Measurements from ENCODE around the gene WBP1L. TPM values are rescaled to one million over a fixed set of nuclear protein-coding genes. Genes with fewer than 3 reads are reported as not detected.

WBP1L gene
- total and polyA plus RNA-seq, 2 of the 13 experiments (the other 11 are each of a cell fraction or from before 2014, with no cell fraction given), result 8.3 to 12.3 TPM

DNA sequence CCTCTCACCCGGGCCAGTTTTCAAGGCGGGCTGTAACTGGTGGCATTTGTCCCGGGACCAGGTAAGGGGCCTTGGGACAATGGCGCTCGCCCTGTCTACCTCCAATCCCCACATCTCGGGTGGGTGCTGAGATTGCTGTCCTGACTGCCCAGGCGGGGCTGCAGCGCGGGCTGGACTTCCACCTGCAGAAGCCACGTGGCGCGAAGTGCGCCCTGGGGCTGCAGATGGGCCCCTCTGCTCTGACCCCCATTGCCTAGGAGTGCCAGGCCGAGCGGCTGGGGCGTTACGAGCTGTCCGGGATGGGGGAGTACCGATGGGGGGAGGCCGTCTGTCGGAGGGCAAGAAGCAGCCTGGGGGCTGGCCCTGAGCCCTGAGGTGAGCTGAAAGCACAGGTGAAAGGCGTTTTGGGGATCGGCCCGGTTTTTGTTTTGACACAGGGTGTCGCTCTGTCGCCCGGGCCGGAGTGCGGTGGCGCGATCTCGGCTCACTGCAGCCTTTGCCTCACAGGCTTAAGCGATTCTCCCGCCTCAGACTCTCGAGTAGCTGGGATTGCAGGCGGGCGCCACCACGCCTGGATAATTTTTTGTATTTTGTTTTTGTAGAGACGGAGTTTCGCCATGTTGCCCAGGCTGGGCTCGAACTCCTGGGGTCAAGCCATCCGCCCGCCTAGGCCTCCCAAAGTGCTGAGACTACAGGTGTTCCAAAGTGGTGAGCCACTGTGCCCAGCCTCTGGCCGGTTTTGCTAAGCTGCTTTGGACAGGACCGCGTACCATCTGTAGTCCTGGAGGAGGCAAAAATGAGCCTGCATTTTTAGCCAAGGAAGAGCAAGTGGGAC, 28.9 kb upstream of the WBP1L start, which contains the start of gene SFXN2:
Gene SFXN2, plus strand, starts transcription at position 16 of the 835 bp plus-strand sequence. CDS start 12,001 bp downstream, outside the sequence.
- Histone ChIP-seq H3K4me1 (ENCODE audit: insufficient read depth, low read length) (peaks cover 78% of the 10 kb centered on the region), H3K9me3 (ENCODE audit: low read length) (no peaks in the 10 kb centered on the region), H3K4me2 (ENCODE audit: low read depth, low read length) (peak within 1 kb of the TSS; percentile 96), H2AFZ (ENCODE audit: low read length) (peak within 1 kb of the TSS; percentile 49), H3K79me2 (ENCODE audit: insufficient read depth, low read length) (peaks cover 55% of the 10 kb centered on the region), H3K27me3 (ENCODE audit: control insufficient read depth in 1 of 2, insufficient read depth in 2 of 2, low read length in 2 of 2) (no peaks in the 10 kb centered on the region; a peak in 1 of 5 replicates), H3K9ac (ENCODE audit: insufficient read depth, low read depth, low read length) (peak within 1 kb of the TSS; percentile 85), H3K4me3 (replicated peaks in 1 of 3; ENCODE audit: insufficient read depth in 1 of 3, low read depth in 2 of 3, low read length in 3 of 3) (peak within 1 kb of the TSS; percentile 90 to 96 (median 91)), H3K27ac (ENCODE audit: extremely low read length, insufficient read depth, low read length) (peak within 1 kb of the TSS; percentile 84), H4K20me1 (ENCODE audit: insufficient read depth, low read length) (no peaks in the 10 kb centered on the region), H3K36me3 (replicated peaks in 1 of 2; ENCODE audit: control insufficient read depth in 1 of 2, insufficient read depth in 2 of 2, low read length in 2 of 2) (no peaks in the 10 kb centered on the region)
- in situ Hi-C loops (cut with HindIII; ENCODE audit: extremely low pct_ligation_motif_present, low pct_unique_long_range_greater_than_20kb) (loop anchor here (5.0 kb wide), 1 partner anchor 38 kb away; no protein-coding TSS in a partner anchor), intact Hi-C loops (cut with micrococcal nuclease; ENCODE audit: unreplicated experiment) (loop anchor here (2.0 to 10.0 kb wide), 3 partner anchors 28 to 340 kb away; partner anchors contain the start of gene WBP1L)
- ChIA-PET POLR2A (interaction anchor here (0.7 to 2.8 kb wide), 19 partner anchors 10 to 647 kb away, joined by 3 to 21 read pairs (median 5); partner anchors contain the start of genes NT5C2, TRIM8 and WBP1L), CTCF (ENCODE audit: low intra/inter-chr PET ratio, low total read pairs) (no interaction called here)
- DNase-seq (ENCODE audit: low spot score) (no peak), FAIRE-seq (no peak), ATAC-seq (peak; percentile 55)
- BruUV-seq (replicated peaks), result TSS peak; percentile 74
- 0% methylated on average over 6 of the region's 46 CpGs for WGBS (ENCODE audit: low lambda C conversion rate)
- TF ChIP-seq AGO2 (optimal IDR thresholded peaks at IDR 0.05; ENCODE audit: low read depth, low read length) (peak; percentile 36), GFI1 (CRISPR knock-in tag; IDR thresholded peaks at IDR 0.05; ENCODE audit: borderline replicate concordance) (peak; percentile 42; the same call in 1 of the 2 replicates), U2AF1 (optimal IDR thresholded peaks at IDR 0.05; ENCODE audit: low read depth, low read length) (no peak), PLSCR1 (CRISPR knock-in tag; IDR thresholded peaks at IDR 0.05; ENCODE audit: borderline replicate concordance) (no peak), ADNP (CRISPR knock-in tag; IDR thresholded peaks at IDR 0.05) (no peak), ZNF546 (CRISPR knock-in tag; conservative IDR thresholded peaks at IDR 0.05) (peak; percentile 79; the same call in 1 of the 2 replicates), PAX8 (CRISPR knock-in tag; IDR thresholded peaks at IDR 0.05; ENCODE audit: borderline replicate concordance) (no peak), ZKSCAN8 (CRISPR knock-in tag; IDR thresholded peaks at IDR 0.05; ENCODE audit: borderline replicate concordance) (no peak), ZNF335 (CRISPR knock-in tag; IDR thresholded peaks at IDR 0.05) (peak; percentile 15; the same call in 1 of the 2 replicates), E2F2 (CRISPR knock-in tag; IDR thresholded peaks at IDR 0.05; ENCODE audit: borderline replicate concordance) (no peak), MYC (CRISPR knock-in tag; IDR thresholded peaks at IDR 0.05; ENCODE audit: borderline replicate concordance) (peak; percentile 92; the same call in 1 of the 2 replicates), NR2C2 (CRISPR knock-in tag; IDR thresholded peaks at IDR 0.05; ENCODE audit: borderline replicate concordance) (0 out of 2 replicates have a peak, but pooled peaks have one; percentile 14), ZNF343 (CRISPR knock-in tag; IDR thresholded peaks at IDR 0.05) (no peak), ZBTB42 (CRISPR knock-in tag; IDR thresholded peaks at IDR 0.05) (no peak)
- TF ChIP-seq, protein P1, sequence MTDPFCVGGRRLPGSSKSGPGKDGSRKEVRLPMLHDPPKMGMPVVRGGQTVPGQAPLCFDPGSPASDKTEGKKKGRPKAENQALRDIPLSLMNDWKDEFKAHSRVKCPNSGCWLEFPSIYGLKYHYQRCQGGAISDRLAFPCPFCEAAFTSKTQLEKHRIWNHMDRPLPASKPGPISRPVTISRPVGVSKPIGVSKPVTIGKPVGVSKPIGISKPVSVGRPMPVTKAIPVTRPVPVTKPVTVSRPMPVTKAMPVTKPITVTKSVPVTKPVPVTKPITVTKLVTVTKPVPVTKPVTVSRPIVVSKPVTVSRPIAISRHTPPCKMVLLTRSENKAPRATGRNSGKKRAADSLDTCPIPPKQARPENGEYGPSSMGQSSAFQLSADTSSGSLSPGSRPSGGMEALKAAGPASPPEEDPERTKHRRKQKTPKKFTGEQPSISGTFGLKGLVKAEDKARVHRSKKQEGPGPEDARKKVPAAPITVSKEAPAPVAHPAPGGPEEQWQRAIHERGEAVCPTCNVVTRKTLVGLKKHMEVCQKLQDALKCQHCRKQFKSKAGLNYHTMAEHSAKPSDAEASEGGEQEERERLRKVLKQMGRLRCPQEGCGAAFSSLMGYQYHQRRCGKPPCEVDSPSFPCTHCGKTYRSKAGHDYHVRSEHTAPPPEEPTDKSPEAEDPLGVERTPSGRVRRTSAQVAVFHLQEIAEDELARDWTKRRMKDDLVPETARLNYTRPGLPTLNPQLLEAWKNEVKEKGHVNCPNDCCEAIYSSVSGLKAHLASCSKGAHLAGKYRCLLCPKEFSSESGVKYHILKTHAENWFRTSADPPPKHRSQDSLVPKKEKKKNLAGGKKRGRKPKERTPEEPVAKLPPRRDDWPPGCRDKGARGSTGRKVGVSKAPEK (CRISPR knock-in tag; IDR thresholded peaks at IDR 0.05; ENCODE audit: borderline replicate concordance), result no peak
- TF ChIP-seq, protein P2, sequence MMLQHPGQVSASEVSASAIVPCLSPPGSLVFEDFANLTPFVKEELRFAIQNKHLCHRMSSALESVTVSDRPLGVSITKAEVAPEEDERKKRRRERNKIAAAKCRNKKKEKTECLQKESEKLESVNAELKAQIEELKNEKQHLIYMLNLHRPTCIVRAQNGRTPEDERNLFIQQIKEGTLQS (CRISPR knock-in tag; IDR thresholded peaks at IDR 0.05), result no peak
- TF ChIP-seq, protein P3, sequence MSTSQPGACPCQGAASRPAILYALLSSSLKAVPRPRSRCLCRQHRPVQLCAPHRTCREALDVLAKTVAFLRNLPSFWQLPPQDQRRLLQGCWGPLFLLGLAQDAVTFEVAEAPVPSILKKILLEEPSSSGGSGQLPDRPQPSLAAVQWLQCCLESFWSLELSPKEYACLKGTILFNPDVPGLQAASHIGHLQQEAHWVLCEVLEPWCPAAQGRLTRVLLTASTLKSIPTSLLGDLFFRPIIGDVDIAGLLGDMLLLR (CRISPR knock-in tag; IDR thresholded peaks at IDR 0.05), result no peak
